ENCODE results near the gene CNR2.
"Not testable (repeated sequence)": the region's sequence is repeated elsewhere in the genome, so short reads cannot be mapped to it uniquely, and the experiment has no call there.

CNR2 gene

DNA sequence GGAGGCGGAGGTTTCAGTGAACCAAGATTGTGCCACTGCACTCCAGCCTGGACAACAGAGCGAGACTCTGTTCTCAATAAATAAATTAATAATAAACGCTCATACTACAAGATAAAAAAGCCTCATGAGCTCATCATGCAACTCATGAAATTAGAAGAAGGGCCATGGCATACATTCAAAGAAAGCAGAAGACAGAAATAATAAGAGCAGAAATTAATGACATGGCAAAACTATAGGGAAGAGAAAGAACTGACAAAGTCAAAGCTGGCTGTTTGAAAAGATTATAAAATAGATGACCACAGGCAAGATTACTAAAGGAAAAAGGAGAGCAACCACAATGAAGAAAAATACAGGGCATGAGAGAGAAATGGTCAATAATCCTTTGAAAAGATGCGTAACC, 30.4 kb downstream of the CNR2 start:
- no peak for DNase-seq

- DNase-seq = no peak
Measured at GRCh38 chr1:23879809-23880208, 33.4 kb downstream of the CNR2 start.

GRCh38 chr1:23878668-23879067, 34.5 kb downstream of the CNR2 start:
- DNase-seq = no peak

DNA sequence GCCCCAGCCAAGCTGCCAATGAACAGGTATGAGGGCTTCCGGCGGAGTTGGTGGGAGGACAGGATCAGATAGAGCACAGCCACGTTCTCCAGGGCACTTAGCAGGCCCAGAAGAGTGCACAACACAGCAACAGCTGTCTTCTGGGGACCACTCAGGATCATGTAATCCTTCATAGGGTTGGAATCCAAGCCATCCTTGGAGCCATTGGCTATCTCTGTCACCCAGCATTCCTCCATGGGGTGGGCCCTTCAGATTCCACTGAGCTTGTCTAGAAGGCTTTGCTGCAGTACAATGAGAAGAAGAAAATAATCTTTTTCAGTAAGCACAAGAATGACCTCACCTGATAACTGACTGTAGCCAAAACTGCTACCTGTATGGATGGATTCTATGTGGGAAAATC, 37.8 kb downstream of the CNR2 start:
- DNase-seq = no peak

GRCh38 chr1:23872421-23872820, 40.7 kb downstream of the CNR2 start:
- DNase-seq = no peak

DNA sequence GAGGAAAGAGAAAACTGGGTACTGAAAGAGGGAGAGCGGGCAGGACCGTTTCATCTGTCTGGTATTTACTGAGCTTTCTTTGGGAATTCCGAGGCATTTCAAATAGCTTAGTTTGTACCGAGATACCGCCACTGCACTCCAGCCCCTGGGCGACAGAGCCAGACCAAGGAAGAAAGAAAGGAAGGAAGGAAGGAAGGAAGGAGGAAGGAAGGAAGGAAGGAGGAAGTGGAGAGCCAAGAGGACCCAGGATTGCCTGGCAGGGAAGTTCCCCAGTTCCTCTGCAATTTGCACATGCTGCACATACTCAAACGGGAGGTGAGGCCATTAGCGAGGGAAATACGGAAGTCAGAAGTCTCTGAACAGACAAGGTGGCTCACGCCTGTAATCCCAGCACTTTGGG, 44.1 kb downstream of the CNR2 start:
- DNase-seq = no peak

DNA sequence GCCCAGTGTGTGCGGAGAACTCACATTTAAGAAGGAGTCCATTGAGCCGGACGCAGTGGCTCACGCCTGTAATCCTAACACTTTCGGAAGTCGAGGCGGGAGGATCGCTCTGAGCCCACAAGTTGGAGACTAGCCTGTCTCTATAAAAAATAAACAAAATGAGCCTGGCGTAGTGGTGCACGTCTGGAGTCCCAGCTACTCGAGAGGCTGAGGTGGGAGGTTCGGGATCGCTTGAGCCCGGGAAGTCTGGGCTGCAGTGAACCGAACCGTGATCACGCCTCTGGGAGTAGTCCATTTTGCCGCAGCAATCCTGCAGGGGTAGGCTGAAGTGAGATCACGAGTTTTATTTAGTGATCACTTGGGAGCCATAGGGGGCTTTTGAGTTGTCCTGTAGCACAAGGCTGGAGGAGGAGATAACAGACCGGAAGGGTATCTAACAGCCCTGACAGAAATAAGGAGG, 44.6 kb downstream of the CNR2 start:
- DNase-seq = no peak

DNA sequence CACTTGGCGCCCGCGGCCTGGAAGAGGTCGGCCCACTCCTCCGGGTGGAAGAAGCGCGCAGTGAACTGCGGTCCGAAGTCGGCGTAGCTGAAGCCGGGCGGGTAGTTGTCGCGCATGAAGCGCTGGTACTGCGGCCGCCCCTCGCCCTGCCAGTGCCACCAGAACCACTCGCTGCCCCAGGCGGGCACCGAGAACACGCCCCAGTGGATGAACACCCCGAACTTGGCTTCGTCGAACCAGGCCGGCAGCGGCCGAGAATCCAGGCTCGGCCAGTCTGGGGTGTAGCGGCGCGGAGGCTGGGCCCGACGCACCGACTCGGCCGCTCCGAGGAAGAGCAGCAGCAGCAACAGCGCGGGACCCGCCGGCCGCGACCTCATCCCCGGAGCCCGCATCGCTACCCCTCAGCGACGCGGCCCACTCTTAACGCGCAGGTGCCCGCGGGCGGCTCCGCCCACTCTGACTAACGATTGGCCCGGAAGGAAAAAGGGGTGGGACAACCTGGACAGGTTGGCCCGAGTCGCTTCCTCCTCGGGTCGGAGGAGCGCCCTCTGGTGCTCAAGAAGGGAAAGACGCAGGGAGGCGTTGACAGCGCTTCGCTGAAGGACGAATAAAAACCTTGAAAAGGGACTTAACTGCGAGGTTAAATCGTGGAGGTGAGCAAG, 45.1 kb downstream of the CNR2 start, which contains the start of gene FUCA1:
Gene FUCA1, minus strand, starts transcription at position 396 of the 662 bp plus-strand sequence. Its CDS starts 4 bp downstream, at position 392.
- DNase-seq = peak; percentile 96

- no peak for DNase-seq
Measured at GRCh38 chr1:23867542-23867894, 45.6 kb downstream of the CNR2 start.

DNA sequence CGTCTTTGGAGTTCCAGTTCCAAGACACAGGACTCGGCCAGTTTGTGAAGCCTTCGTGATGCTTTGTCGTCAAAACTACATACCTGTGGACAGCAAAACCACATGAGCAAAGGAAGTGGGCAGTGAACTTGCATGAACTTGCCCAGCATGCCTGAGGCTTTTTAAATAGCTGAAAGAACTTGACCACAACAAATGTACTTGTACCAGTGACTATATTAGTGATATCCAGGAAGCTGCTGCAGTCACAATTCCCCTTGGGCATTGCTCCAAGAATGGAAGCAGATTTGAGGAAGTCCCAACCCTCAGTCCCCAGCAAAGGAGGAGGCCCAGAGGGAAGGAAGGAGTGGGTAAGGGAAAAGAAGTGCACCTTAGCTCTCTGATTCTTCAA, 47.6 kb downstream of the CNR2 start:
- DNase-seq = no peak

DNA sequence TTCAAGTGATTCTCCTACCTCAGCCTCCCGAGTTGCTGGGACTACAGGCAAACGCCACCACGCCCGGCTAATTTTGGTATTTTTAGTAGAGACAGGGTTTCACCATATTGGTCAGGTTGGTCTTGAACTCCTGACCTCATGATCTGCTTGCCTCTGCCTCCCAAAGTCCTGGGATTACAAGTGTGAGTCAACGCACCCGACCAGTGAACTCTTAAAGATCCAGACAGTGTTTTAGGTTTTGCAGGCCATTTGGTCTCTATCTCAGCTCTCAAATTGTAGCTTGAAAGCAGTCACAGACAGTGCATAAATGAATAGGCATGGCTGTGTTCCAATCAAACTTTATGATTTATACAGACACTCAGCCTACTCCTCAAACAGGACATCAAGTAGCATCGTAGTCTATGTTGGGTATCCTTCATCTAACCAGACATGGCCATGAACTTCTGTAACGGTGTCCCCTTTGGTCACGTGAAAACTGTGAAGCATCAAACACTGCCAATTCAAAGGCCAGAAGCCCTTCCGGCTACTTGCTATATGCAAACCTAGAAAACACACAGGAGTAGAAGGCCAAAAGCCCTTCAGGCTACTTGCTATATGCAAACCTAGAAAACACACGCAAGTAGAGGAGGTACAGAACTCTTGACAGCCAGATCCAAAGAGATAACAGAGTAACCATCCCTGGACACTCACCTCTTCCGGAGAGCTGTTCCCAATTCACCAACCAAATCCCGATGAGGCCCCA, 48.2 kb downstream of the CNR2 start:
- no peak for DNase-seq

DNA sequence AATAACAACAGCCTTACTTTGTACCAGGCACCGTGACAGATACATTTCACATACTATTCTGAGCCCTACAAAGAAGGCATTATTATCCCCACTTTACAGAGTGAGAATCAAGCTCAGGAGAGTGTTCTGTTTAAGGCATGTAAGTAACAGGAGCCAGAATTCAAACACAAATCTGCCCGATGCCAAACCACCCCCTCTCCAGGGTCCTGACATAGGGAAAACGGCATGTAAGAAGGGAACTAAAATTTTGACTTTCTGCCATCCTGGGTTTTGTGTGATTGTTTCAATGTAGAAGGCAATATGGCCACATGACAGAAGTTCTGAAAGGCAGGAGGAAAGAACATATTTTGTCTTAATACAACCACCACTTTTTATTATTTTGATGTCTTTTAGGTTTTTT, 50.5 kb downstream of the CNR2 start:
- no peak for DNase-seq

- DNase-seq = peak; percentile 23
Measured at GRCh38 chr1:23854568-23854967, 58.6 kb downstream of the CNR2 start.

- not testable (repeated sequence) for DNase-seq
Measured at GRCh38 chr1:23853124-23853523, 60.0 kb downstream of the CNR2 start.

GRCh38 chr1:23851406-23851805, 61.8 kb downstream of the CNR2 start:
- DNase-seq = not testable (repeated sequence)

DNA sequence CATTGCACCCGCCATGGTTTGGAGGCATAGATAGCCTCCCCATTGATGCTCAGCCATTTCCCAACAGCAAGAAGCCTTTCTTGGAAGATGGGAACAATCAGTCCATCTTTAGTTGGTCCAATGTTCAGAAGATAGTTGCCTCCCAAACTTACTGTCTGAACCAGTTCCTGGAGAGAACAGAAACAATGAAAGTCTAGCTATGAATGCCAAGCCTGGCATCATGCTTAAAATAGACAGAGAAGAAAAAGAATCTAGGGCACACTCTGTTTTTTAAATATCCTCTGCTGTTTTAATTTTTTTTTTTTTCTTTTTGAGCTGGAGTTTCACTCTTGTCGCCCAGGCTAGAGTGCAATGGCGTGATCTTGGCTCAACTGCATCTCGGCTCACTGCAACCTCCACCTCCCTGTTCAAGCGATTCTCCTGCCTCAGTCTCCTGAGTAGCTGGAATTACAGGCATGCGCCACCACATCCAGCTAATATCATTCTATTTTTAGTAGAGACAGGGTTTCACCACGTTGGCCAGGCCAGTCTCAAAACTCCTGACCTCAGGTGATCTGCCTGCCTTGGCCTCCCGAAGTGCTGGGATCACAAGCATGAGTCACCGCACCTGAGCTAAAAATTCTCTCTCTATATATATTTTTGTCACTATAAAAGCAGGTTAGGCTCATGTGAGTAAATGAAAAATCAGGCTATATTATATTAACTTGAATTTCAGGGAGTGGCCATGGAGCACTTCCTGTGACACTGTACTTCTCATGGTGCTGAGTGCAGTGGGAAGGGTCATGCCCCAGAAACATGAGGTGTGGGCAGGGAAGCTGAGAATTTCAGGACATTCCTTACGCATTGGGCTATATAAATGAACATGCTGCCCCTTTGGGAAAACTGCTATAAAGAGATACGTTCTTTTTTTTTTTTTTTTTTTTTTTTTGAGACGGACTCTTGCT, 64.2 kb downstream of the CNR2 start:
- no peak for DNase-seq

- not testable (repeated sequence) for DNase-seq
Measured at GRCh38 chr1:23847482-23848095, 65.6 kb downstream of the CNR2 start.

DNA sequence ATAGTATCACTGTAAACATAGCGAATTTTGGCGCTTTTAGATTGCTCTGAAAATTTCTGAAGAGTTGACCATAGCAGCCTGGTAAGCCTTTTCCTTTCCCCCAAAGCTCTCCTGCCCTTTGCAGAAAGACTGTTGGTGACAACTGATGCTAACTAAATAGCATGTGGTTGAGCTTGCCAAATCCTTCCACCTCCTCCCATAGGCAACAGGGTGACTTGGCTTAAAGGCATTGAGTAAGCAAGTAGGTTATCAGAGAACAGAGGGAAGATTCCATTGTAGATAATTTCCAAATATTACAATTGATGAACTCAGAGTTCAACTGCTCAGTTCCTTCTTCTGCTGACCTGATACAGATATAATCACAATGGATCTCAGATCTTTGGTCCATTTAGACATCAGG, 68.0 kb downstream of the CNR2 start:
- DNase-seq = no peak

DNA sequence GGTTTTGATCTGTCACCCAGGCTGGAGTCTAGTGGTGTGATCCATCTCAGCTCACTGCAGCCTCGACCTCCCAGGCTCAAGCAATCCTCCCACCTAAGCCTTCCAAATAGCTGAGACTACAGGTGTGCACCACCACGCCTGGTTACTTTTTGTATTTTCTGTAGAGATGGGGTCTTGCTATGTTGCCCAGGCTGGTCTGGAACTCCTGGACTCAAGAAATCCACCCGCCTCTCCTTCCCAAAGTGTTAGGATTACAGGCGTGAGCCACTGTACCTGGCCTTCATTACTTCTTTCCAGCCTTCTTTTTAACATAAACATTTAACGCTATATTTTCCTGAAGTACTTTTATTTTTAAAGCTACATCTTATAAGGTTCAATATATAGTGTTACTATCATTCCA, 69.5 kb downstream of the CNR2 start:
- DNase-seq = no peak

DNA sequence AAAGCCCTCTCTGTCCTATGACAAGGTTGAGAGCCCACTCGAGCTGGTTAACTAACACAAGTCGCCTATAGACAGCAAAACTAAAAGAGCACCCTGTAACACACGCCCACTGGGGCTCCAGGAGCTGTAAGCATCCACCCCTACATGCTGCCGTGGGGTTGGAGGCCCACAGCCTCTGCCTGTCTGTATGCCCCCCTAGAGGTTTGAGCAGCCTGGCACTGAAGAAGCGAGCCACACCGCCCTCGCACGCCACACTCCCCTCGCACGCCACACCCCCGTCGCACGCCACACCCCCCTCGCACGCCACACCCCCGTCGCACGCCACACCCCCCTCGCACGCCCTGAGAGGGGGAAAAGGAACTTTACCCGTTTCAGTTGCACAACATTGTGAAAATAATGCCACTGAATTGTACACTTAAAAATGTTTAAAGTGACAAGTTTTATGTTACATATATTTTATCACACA, 74.7 kb downstream of the CNR2 start:
- DNase-seq = peak; percentile 79

DNA sequence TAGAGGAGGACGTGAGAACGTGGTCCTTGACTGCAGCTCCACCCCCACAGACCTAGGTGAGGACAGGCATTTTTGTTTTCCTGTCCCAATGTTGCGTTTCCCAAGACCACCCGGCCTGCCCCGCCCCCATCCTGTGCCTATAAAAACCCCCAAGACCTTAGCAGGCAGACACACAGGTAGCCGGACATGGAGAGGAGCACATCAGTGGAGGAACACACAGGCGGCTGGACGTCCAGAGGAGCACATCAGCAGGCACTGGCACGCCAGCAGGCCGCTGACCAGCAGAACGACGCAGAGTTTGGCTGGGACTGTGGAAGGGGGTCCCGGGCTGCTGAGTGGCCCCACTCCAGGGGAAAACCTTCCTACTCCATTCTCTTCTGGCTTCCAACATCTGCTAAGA, 75.3 kb downstream of the CNR2 start:
- no peak for DNase-seq

- DNase-seq = no peak
Measured at GRCh38 chr1:23836037-23836436, 77.1 kb downstream of the CNR2 start.

DNA sequence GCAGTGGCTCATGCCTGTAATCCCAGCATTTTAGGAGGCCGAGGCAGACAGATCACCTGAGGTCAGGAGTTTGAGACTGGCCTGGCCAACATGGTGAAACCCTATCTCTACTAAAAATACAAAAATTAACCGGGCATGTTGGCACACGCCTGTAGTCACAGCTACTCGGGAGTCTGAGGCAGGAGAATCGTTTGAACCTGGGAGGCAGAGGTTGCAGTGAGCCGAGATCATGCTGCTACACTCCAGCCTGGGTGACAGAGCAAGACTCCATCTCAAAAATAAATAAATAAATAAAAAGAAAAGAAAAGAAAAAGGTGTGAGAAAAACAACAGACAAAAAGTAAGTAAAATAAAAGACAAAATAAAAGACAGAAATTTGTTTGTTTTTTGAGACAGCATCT, 79.0 kb downstream of the CNR2 start:
- not testable (repeated sequence) for DNase-seq

All from activated CD4-positive, alpha-beta T cell treated with anti-CD3 and anti-CD28 coated beads, Interleukin-2, Interleukin-6, amounts not matched to agents 100 ng/mL and 50 ng/mL, durations not matched to agents 16 hours and 8 hours (primary cell).